ENCODE data around the gene UBE2R2.
"Not testable (repeated sequence)": the region's sequence is repeated elsewhere in the genome, so short reads cannot be mapped to it uniquely, and the experiment has no call there.

UBE2R2 gene

GRCh38 chr9:33794560-33794959, 22.4 kb upstream of the UBE2R2 start:
- DNase-seq (ENCODE audit: low read depth): no peak

GRCh38 chr9:33795281-33795680, 21.7 kb upstream of the UBE2R2 start, which contains the start of gene PRSS3:
Gene PRSS3 (plus strand): TSS chr9:33795561. CDS start chr9:33795574, 13 bp downstream.
- no peak for DNase-seq (ENCODE audit: low read depth)
- TF ChIP-seq POLR2A (IDR thresholded peaks at IDR 0.05; ENCODE audit: extremely low read depth, insufficient read length) (no peak), MYC (IDR thresholded peaks at IDR 0.05; ENCODE audit: low read depth, low read length) (no peak), CTCF (IDR thresholded peaks at IDR 0.05; ENCODE audit: low read depth, low read length) (no peak), MAX (IDR thresholded peaks at IDR 0.05; ENCODE audit: low read depth, low read length) (no peak)
- H3K4me3 ChIP-seq (ENCODE audit: low read depth, low read length): no peak within 1 kb of the TSS

More at GRCh38 chr9:33794560-33794959, 22.4 kb upstream of the UBE2R2 start:
- no peak for TF ChIP-seq CTCF (IDR thresholded peaks at IDR 0.05; ENCODE audit: low read depth, low read length)
- no peak for TF ChIP-seq MAX (IDR thresholded peaks at IDR 0.05; ENCODE audit: low read depth, low read length)
- no peak for TF ChIP-seq MYC (IDR thresholded peaks at IDR 0.05; ENCODE audit: low read depth, low read length)
- no peak for TF ChIP-seq POLR2A (IDR thresholded peaks at IDR 0.05; ENCODE audit: extremely low read depth, insufficient read length)
- H3K4me3 ChIP-seq (ENCODE audit: low read depth, low read length): no peak overlapping the region

GRCh38 chr9:33795819-33796218, 21.1 kb upstream of the UBE2R2 start:
- H3K4me3 ChIP-seq (ENCODE audit: low read depth, low read length): no peak overlapping the region
- TF ChIP-seq CTCF (IDR thresholded peaks at IDR 0.05; ENCODE audit: low read depth, low read length) (no peak), POLR2A (IDR thresholded peaks at IDR 0.05; ENCODE audit: extremely low read depth, insufficient read length) (no peak), MYC (IDR thresholded peaks at IDR 0.05; ENCODE audit: low read depth, low read length) (no peak), MAX (IDR thresholded peaks at IDR 0.05; ENCODE audit: low read depth, low read length) (no peak)
- no peak for DNase-seq (ENCODE audit: low read depth)

- not testable (repeated sequence) for H3K4me3 ChIP-seq (ENCODE audit: low read depth, low read length); DNase-seq (ENCODE audit: low read depth)
Measured at GRCh38 chr9:33796679-33797078, 20.3 kb upstream of the UBE2R2 start.

- TF ChIP-seq MAX (IDR thresholded peaks at IDR 0.05; ENCODE audit: low read depth, low read length) (no peak), POLR2A (IDR thresholded peaks at IDR 0.05; ENCODE audit: extremely low read depth, insufficient read length) (no peak)
- H3K4me3 ChIP-seq (ENCODE audit: low read depth, low read length): no peak overlapping the region
- DNase-seq (ENCODE audit: low read depth): no peak
Measured at GRCh38 chr9:33797837-33798236, 19.1 kb upstream of the UBE2R2 start.

GRCh38 chr9:33798545-33798944, 18.4 kb upstream of the UBE2R2 start:
- H3K4me3 ChIP-seq (ENCODE audit: low read depth, low read length): no peak overlapping the region
- TF ChIP-seq CTCF (IDR thresholded peaks at IDR 0.05; ENCODE audit: low read depth, low read length): no peak
- TF ChIP-seq POLR2A (IDR thresholded peaks at IDR 0.05; ENCODE audit: extremely low read depth, insufficient read length): no peak
- TF ChIP-seq MYC (IDR thresholded peaks at IDR 0.05; ENCODE audit: low read depth, low read length): no peak
- TF ChIP-seq MAX (IDR thresholded peaks at IDR 0.05; ENCODE audit: low read depth, low read length): no peak
- no peak for DNase-seq (ENCODE audit: low read depth)
